HG03025 (cell line): ENCODE results near the gene ABCC1.
"Not testable (repeated sequence)": the region's sequence is repeated elsewhere in the genome, so short reads cannot be mapped to it uniquely, and the experiment has no call there.

ENCODE experiments used
- ATAC-seq: cut with Tn5 transposase; IDR thresholded peaks from one replicate; pipeline ENCODE4 v1.9.1; 2021; ENCODE audit warnings: mild to moderate bottlenecking, moderate library complexity; ENCODE audit not compliant: unreplicated experiment, low FRiP score

Gene ABCC1

DNA sequence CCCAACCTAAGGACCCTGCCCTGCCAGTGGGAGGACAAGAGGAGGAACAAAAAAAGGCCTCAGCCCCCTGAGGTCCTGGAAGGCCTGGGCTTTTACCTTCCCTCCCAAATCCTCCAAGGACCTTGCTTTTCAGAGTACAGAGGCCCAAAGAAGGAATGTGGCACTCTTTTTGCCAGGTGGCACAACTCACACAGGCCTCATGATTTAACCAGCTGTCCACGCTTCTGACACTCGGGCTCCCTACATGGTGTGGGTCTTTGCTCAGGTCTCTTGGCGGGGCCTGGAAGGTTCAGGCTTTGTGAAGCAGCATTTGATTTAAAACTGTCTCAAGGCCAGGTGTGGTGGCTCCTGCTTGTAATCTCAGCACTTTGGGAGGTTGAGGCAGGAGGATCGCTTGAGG is 153.3 kb downstream of the ABCC1 start:
- no peak for ATAC-seq

GRCh38 chr16:16104132-16104803 is 154.9 kb downstream of the ABCC1 start:
- ATAC-seq = not testable (repeated sequence)

DNA sequence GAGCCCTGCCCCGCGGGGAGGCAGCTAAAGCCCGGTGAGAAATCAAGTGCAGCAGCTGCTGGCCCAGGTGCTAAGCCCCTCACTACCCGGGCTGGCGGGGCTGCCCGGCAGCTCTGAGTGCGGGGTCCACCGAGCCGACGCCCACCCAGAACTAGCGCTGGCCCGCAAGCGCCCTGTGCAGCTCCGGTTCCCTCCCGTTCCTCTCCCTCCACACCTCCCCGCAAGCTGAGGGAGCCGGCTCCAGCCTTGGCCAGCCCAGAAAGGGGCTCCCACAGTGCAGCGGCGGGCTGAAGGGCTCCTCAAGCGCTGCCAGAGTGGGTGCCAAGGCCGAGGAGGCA is 155.4 kb downstream of the ABCC1 start:
- not testable (repeated sequence) for ATAC-seq

DNA sequence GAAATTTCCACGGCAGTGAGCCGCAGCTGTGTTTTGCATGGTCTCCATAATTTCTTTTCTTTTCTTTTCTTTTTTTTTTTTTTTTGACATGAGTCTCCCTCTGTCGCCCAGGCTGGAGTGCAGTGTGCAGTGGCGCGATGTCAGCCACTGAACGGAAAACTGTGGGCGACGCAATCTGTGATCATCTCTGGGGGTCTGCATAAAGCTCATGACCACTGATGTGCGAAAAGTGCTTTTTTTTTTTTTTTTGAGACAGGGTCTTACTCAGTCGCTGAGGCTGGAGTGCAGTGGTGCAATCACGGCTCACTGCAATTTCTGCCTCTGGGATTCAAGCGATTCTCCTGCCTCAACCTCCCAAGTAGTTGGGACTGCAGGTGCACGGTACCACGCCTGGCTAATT is 156.2 kb downstream of the ABCC1 start:
- no peak for ATAC-seq

DNA sequence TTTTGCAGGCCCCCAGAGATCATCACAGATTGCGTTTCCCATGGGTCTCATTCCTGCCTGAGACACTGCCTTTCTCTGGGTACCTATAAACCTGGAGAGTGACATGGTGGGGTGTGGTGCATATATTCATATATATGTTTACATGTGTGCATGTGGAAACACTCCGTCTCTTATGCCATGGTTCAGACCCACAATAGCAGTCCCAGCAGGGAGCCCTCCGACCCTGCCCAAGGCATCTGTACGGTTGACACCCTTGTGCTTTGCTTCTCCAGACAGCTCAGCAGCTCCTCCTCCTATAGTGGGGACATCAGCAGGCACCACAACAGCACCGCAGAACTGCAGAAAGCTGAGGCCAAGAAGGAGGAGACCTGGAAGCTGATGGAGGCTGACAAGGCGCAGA is 157.1 kb downstream of the ABCC1 start:
- ATAC-seq = no peak

- no peak for ATAC-seq
Observed at GRCh38 chr16:16107839-16108238, 158.4 kb downstream of the ABCC1 start.

GRCh38 chr16:16108759-16109158 is 159.3 kb downstream of the ABCC1 start:
- ATAC-seq = no peak

DNA sequence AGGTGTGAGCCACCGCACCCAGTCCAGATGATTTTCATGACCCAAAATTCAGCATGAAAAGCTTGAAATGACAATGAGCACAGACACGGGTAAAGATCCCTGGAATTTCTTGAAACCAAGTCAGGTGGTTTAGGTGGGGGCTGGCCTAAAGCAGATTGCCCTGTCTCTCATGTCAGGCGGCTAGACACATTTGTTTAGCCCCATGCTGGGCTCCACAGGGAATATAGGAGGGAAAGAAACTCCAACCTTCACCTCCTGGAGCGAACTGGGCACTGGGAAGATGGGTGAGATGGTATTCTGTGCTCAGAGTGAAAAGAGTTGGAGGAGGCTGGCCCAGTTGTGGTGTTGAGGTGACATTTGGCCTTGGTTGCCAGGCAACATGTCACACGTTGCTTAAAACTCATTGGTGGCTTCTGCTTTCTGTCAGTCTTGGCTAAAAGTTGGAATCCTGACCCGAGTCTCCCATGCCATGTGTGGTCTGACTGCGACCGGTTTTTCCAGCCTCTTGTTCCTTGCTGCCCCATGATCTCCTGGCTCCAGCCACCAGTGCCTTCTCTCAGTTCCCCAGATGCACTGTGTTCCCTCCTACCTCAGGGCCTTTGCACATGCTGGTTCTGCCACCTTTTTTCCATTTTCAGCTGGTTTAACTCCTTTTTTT is 160.2 kb downstream of the ABCC1 start:
- no peak for ATAC-seq

GRCh38 chr16:16110111-16110490 is 160.7 kb downstream of the ABCC1 start:
- ATAC-seq = no peak

- no peak for ATAC-seq
Observed at GRCh38 chr16:16111639-16112038, 162.2 kb downstream of the ABCC1 start.

DNA sequence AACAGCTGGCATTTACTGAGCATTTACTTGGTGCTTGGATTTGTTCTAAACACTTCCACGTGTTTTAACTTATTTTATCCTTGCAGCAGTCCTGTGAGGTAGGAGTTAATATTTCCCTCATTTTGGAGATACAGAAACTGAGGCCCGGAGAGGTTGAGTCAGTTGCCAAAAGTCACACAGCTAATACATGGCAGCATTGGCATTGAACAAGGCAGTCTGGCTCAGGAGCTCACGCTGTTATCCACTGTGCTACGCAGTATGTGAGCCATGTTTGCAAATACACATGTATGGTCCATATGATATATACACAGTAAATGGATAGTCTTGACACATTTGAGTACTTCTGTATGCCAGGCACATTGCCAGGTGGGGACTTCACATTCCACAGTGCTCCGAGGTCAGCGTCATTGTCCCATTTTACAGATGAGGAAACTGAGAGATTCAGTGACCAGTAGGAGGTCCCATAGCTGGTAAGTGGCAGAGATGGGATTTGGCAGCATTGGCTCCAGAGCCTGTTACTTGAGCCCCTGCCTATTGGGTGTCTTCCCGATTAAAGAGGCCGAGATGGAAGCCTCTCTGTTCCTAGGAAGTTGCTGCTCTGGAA is 163.1 kb downstream of the ABCC1 start:
- no peak for ATAC-seq

DNA sequence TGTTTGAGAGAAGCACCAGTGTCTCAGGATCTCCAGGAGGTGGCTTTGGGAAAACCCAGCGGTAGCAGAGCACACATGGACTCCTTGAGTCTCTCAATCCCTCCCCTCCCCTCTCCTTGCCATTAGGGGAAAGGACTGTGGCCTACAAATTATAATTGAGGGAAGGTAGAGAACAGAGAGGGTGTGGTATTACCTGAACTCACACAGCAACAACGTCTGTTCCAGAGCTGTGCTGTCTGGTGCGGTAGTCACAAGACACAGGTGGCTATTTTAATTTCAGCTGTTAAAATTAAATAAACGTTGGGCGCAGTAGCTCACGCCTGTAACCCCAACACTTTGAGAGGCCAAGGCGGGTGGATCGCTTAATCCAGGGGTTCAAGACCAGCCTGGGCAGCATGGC is 163.7 kb downstream of the ABCC1 start:
- ATAC-seq = no peak

- no peak for ATAC-seq
Observed at GRCh38 chr16:16116841-16117240, 167.4 kb downstream of the ABCC1 start.

DNA sequence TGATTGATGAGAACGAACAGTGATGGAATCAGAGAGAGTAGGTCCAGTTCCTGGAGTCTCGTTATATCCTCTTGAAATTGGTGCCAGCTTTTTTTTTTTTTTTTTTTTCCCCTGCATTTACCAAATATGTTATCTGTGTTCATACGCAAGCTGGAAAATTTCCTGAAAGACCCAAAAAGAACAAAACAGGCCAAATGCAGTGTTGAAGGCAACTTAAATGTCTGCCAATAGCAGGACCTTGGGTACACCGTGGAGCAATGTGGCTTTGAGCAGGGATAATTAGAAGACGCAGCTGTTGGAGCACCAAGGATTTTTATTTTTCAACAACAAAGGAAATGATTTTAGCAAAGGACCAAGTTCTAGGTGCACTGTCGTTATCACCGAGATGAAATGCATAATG is 168.9 kb downstream of the ABCC1 start:
- no peak for ATAC-seq

GRCh38 chr16:16120044-16120381 is 170.6 kb downstream of the ABCC1 start:
- no peak for ATAC-seq

- no peak for ATAC-seq
Observed at GRCh38 chr16:16120382-16121184, 171.2 kb downstream of the ABCC1 start.

GRCh38 chr16:16121185-16121727 is 171.8 kb downstream of the ABCC1 start:
- ATAC-seq = no peak

- no peak for ATAC-seq
Observed at GRCh38 chr16:16122264-16122663, 172.8 kb downstream of the ABCC1 start.

GRCh38 chr16:16124438-16124837 is 175.0 kb downstream of the ABCC1 start:
- no peak for ATAC-seq

DNA sequence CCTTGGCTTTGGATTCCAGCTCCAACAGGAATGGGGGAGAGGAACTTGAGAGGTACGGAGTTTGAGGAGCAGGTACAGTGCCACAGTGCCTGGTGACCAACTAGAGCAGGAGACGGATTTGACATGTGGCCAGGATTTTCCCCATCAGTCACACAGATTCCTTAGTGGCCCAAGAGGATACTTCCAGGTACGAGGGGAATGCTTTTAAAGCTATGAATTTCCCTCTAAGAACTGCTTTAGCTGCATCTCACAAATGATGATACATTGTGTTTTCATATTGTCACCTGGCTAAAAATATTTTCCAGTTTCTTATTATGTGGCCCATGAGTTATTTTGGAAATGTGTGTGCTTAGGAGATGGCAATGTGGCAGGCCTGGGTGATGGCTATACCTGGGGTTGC is 175.6 kb downstream of the ABCC1 start:
- ATAC-seq = no peak

DNA sequence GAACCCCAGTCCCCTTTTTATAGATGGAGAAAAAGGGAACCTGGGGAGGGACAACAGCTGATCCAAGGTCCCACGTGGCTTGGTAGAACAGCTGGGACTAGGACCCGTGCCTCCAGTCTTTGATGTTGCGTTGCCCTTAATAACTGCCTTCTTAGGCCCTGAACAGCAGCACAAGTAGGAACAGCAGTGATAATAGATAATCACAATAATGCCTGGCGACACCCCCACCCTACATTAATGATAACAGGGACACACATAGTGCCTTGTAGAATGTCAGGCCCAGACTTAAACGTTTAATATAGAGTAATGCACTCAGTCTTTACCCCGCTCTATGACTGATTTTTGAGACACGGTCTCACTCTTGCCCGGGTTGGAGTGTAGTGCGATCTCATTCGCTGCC is 177.5 kb downstream of the ABCC1 start:
- ATAC-seq = no peak
